Measurements from ENCODE around the gene ACER3.
A peak's percentile ranks its signal among the peaks of the same experiment; 100 is the strongest.
"Not testable (repeated sequence)": the region's sequence is repeated elsewhere in the genome, so short reads cannot be mapped to it uniquely, and the experiment has no call there.

Gene ACER3

GRCh38 chr11:76861490-76861953 lies 804 bp downstream of the ACER3 start:
- ATAC-seq: peak; percentile 14
- TF ChIP-seq BACH2 (CRISPR knock-in tag; IDR thresholded peaks at IDR 0.05; ENCODE audit: borderline replicate concordance) (no peak), TCF4 (CRISPR knock-in tag; IDR thresholded peaks at IDR 0.05; ENCODE audit: borderline replicate concordance) (no peak), RARB (CRISPR knock-in tag; IDR thresholded peaks at IDR 0.05) (no peak), CSDC2 (CRISPR knock-in tag; IDR thresholded peaks at IDR 0.05) (no peak), ZC3H10 (CRISPR knock-in tag; IDR thresholded peaks at IDR 0.05) (no peak), CSRNP3 (CRISPR knock-in tag; IDR thresholded peaks at IDR 0.05) (no peak), GLIS3 (CRISPR knock-in tag; IDR thresholded peaks at IDR 0.05) (no peak), POU6F1 (CRISPR knock-in tag; IDR thresholded peaks at IDR 0.05; ENCODE audit: borderline replicate concordance, low read depth) (no peak), OSR1 (CRISPR knock-in tag; IDR thresholded peaks at IDR 0.05) (no peak), ZNF8 (CRISPR knock-in tag; IDR thresholded peaks at IDR 0.05) (no peak), PPARA (CRISPR knock-in tag; IDR thresholded peaks at IDR 0.05; ENCODE audit: borderline replicate concordance) (no peak), ZNF70 (CRISPR knock-in tag; IDR thresholded peaks at IDR 0.05) (no peak)
- TF ChIP-seq, protein P1, sequence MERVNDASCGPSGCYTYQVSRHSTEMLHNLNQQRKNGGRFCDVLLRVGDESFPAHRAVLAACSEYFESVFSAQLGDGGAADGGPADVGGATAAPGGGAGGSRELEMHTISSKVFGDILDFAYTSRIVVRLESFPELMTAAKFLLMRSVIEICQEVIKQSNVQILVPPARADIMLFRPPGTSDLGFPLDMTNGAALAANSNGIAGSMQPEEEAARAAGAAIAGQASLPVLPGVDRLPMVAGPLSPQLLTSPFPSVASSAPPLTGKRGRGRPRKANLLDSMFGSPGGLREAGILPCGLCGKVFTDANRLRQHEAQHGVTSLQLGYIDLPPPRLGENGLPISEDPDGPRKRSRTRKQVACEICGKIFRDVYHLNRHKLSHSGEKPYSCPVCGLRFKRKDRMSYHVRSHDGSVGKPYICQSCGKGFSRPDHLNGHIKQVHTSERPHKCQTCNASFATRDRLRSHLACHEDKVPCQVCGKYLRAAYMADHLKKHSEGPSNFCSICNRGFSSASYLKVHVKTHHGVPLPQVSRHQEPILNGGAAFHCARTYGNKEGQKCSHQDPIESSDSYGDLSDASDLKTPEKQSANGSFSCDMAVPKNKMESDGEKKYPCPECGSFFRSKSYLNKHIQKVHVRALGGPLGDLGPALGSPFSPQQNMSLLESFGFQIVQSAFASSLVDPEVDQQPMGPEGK (CRISPR knock-in tag; IDR thresholded peaks at IDR 0.05; ENCODE audit: borderline replicate concordance): no peak

DNA sequence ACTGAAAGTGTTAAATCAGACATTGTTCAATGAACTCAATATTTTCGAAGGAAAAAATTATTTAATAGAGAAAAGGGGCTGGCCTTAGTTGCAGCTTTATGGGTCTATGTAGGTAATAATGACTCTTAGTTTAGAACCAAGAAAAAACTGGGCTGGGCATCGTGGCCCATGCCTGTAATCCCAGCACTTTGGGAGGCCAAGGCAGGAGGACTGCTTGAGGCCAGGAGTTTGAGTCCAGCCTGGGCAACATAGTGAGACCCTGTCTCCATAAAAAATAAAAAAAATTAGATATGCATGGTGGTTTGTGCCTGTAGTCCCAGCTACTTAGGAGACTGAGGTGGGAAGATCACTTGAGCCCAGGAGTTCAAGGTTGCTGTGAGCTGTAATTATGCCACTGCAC lies 2.1 kb downstream of the ACER3 start:
- ATAC-seq: not testable (repeated sequence)

DNA sequence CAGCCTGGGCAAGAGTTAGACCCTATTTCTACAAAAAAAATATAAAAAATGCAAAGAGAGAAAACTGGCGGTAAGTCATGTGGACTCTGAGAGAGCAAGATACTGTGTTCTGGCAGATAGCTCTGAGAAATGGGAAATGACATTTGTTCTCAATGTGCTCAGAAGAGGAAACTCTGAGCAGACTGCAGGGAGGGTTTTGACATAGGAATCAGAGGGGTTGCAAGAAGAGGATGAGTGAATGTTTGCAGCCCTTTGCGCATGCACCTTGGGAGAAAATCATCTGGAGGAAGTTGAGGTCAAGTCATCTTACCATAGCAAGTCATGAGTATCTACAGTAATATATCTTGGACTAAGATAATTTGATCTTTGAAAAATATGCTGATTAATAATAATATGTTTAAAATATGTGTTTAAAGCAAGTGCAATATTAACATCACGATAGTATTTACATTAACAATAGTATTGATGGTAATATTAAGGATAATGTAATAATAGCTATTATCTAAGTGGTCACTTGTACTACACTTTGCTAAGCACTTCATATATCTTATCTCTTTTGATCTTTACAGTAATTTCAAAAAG lies 2.6 kb downstream of the ACER3 start:
- no peak for ATAC-seq
- no peak for TF ChIP-seq CREB5 (CRISPR knock-in tag; IDR thresholded peaks at IDR 0.05; ENCODE audit: low read depth)
- TF ChIP-seq PPARA (CRISPR knock-in tag; IDR thresholded peaks at IDR 0.05; ENCODE audit: borderline replicate concordance): no peak
- TF ChIP-seq GLIS3 (CRISPR knock-in tag; IDR thresholded peaks at IDR 0.05): no peak
- no peak for TF ChIP-seq RARB (CRISPR knock-in tag; IDR thresholded peaks at IDR 0.05)

DNA sequence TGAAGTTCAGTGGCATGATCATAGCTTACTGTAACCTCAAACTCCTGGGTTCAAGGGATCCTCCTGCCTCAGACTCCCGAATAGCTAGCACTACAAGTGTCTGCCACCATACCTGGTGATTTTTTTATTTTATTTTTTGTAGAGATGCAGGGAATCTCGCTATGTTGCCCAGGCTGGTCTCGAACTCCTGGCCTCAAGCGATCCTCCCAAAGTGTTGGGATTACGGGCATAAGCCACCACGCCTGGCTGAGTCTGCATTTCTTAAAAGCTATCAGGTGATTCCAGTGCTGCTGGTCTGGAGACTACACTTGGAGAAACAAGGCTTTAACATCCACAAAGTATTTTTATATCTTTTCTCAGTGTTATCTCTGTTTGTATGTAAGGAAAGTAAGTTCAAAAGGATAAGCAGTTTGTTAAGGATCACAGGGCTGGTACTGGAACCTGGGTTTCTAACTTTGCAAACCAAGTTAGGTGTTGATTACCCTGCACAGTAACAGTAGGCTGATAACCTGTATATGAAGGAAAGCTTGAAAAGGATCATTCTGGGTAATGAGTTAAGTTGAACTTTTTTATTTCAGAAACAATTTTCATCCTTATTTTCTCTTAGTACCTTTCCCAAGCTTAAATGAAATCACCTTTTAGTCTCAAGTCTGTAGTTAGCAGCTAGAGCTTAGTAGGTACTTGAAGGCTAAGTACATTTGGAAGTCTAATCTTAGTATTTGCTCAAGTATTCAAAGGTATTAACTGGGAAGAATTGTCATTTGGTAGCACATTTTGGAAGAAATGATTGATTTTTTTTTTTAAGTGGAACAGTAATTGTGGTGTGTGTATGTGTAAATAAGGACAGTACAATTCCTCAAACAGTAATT lies 12.5 kb downstream of the ACER3 start:
- ATAC-seq: no peak
- TF ChIP-seq ZFP3 (CRISPR knock-in tag; IDR thresholded peaks at IDR 0.05): no peak
- no peak for TF ChIP-seq ZC3H10 (CRISPR knock-in tag; IDR thresholded peaks at IDR 0.05)
- no peak for TF ChIP-seq TOX (CRISPR knock-in tag; IDR thresholded peaks at IDR 0.05; ENCODE audit: borderline replicate concordance)
- no peak for TF ChIP-seq CSRNP3 (CRISPR knock-in tag; IDR thresholded peaks at IDR 0.05)
- TF ChIP-seq, protein P1 (CRISPR knock-in tag; IDR thresholded peaks at IDR 0.05; ENCODE audit: borderline replicate concordance): no peak
- TF ChIP-seq, protein P2, sequence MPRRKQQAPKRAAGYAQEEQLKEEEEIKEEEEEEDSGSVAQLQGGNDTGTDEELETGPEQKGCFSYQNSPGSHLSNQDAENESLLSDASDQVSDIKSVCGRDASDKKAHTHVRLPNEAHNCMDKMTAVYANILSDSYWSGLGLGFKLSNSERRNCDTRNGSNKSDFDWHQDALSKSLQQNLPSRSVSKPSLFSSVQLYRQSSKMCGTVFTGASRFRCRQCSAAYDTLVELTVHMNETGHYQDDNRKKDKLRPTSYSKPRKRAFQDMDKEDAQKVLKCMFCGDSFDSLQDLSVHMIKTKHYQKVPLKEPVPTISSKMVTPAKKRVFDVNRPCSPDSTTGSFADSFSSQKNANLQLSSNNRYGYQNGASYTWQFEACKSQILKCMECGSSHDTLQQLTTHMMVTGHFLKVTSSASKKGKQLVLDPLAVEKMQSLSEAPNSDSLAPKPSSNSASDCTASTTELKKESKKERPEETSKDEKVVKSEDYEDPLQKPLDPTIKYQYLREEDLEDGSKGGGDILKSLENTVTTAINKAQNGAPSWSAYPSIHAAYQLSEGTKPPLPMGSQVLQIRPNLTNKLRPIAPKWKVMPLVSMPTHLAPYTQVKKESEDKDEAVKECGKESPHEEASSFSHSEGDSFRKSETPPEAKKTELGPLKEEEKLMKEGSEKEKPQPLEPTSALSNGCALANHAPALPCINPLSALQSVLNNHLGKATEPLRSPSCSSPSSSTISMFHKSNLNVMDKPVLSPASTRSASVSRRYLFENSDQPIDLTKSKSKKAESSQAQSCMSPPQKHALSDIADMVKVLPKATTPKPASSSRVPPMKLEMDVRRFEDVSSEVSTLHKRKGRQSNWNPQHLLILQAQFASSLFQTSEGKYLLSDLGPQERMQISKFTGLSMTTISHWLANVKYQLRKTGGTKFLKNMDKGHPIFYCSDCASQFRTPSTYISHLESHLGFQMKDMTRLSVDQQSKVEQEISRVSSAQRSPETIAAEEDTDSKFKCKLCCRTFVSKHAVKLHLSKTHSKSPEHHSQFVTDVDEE (CRISPR knock-in tag; IDR thresholded peaks at IDR 0.05): no peak
- TF ChIP-seq OSR1 (CRISPR knock-in tag; IDR thresholded peaks at IDR 0.05): no peak
- TF ChIP-seq GLIS3 (CRISPR knock-in tag; IDR thresholded peaks at IDR 0.05): no peak
- no peak for TF ChIP-seq ZNF8 (CRISPR knock-in tag; IDR thresholded peaks at IDR 0.05)
- no peak for TF ChIP-seq ZNF70 (CRISPR knock-in tag; IDR thresholded peaks at IDR 0.05)
- no peak for TF ChIP-seq ESRRG (CRISPR knock-in tag; IDR thresholded peaks at IDR 0.05)
- TF ChIP-seq TCF4 (CRISPR knock-in tag; IDR thresholded peaks at IDR 0.05; ENCODE audit: borderline replicate concordance): no peak
- no peak for TF ChIP-seq CREB5 (CRISPR knock-in tag; IDR thresholded peaks at IDR 0.05; ENCODE audit: low read depth)
- no peak for TF ChIP-seq PPARA (CRISPR knock-in tag; IDR thresholded peaks at IDR 0.05; ENCODE audit: borderline replicate concordance)

Data from SK-N-SH treated with all-trans-retinoic acid at 6 μM for 48 hours (cell line).